IMR-90 (cell line): ENCODE data around the gene BTG2. TPM values are rescaled to one million over a fixed set of nuclear protein-coding genes. Genes with fewer than 3 reads are reported as not detected.

ENCODE experiments used
- ATAC-seq: fragments of 200-7000 bp; cut with Tn5 transposase; 2 replicates; pipeline ENCODE4 v1.9.1; 2020; ENCODE audit warnings: low read depth, mild to moderate bottlenecking, moderate library complexity
- BruUV-seq: library from RNA; stranded (reverse); fragments of 400-500 nt; replicated peaks from 2 replicates; lab custom pipeline; 2021; lab: Mats Ljungman, UMichigan
- CTCF ChIA-PET: fragments of 300-600 bp; formaldehyde crosslinking; extraction: SDS; loops from one replicate; lab custom pipeline; 2021; ENCODE audit warnings: antibody characterized with exemption; lab: Yijun Ruan, JAX
- POLR2A ChIA-PET: fragments of 300-600 bp; sonication (Branson Sonifier 250); formaldehyde crosslinking; loops from one replicate; lab custom pipeline; 2022; ENCODE audit warnings: antibody characterized with exemption; ENCODE audit not compliant: unreplicated experiment; lab: Charles Lee
- DNase-seq: peaks from one replicate; pipeline ENCODE4 v3.0.0; 2013
- H2AFZ ChIP-seq: replicated peaks from 2 replicates; pipeline ENCODE3; 2013; ENCODE audit warnings: low read length, mild to moderate bottlenecking; ENCODE audit not compliant: poor library complexity
- H2AK5ac ChIP-seq: 2 replicates; pipeline ENCODE4 v1.6.1; 2013; ENCODE audit warnings: low read depth, low read length, inconsistent platforms
- H2AK9ac ChIP-seq: replicated peaks from 2 replicates; pipeline ENCODE3; 2013; ENCODE audit warnings: mild to moderate bottlenecking, low read depth, low read length, moderate library complexity; ENCODE audit not compliant: poor library complexity
- H2BK120ac ChIP-seq: 2 replicates; pipeline ENCODE4 v1.6.1; 2013; ENCODE audit warnings: low read depth, low read length, inconsistent platforms
- H2BK15ac ChIP-seq: 3 replicates; pipeline ENCODE4 v1.6.1; 2013; ENCODE audit warnings: low read depth, low read length, inconsistent platforms
- H2BK20ac ChIP-seq: 2 replicates; pipeline ENCODE4 v1.6.1; 2013; ENCODE audit warnings: low read depth, mild to moderate bottlenecking, inconsistent platforms, low read length, moderate library complexity
- H2BK5ac ChIP-seq: 2 replicates; pipeline ENCODE4 v1.6.1; 2013; ENCODE audit warnings: mild to moderate bottlenecking, low read depth, low read length, inconsistent platforms; ENCODE audit not compliant: poor library complexity, severe bottlenecking
- H3K14ac ChIP-seq: replicated peaks from 2 replicates; pipeline ENCODE4 v1.6.1; 2013; ENCODE audit warnings: low read depth, low read length, inconsistent platforms
- H3K18ac ChIP-seq: 2 replicates; pipeline ENCODE4 v1.6.1; 2013; ENCODE audit warnings: low read depth, low read length, control low read depth
- H3K23ac ChIP-seq: 2 replicates; pipeline ENCODE4 v1.6.1; 2013; ENCODE audit warnings: low read depth, low read length, inconsistent platforms
- H3K27ac ChIP-seq: 2 replicates; pipeline ENCODE4 v1.5.1; 2013; ENCODE audit warnings: mild to moderate bottlenecking, control low read depth, low read length; ENCODE audit not compliant: insufficient read depth
- H3K27me3 ChIP-seq: 2 replicates; pipeline ENCODE4 v1.6.1; 2013; ENCODE audit warnings: low read length; ENCODE audit not compliant: control insufficient read depth, insufficient read depth
- H3K36me3 ChIP-seq: 2 replicates; pipeline ENCODE4 v1.6.1; 2013; ENCODE audit warnings: low read length, mixed read lengths; ENCODE audit not compliant: control insufficient read depth, insufficient read depth
- H3K4ac ChIP-seq: 2 replicates; pipeline ENCODE4 v1.6.1; 2013; ENCODE audit warnings: low read depth, low read length, inconsistent platforms
- H3K4me1 ChIP-seq: 2 replicates; pipeline ENCODE4 v1.6.1; 2013; ENCODE audit warnings: low read length, mixed read lengths; ENCODE audit not compliant: control insufficient read depth, insufficient read depth
- H3K4me2 ChIP-seq: 2 replicates; pipeline ENCODE4 v1.6.1; 2013; ENCODE audit warnings: low read depth, mild to moderate bottlenecking, control low read depth, low read length, moderate library complexity
- H3K4me3 ChIP-seq: 2 replicates; pipeline ENCODE4 v1.5.1; 2013; ENCODE audit warnings: low read depth, mild to moderate bottlenecking, control low read depth, low read length, moderate library complexity; ENCODE audit not compliant: insufficient read depth
- H3K56ac ChIP-seq: 2 replicates; pipeline ENCODE4 v1.6.1; 2013; ENCODE audit warnings: low read length, inconsistent platforms; ENCODE audit not compliant: insufficient read depth; ENCODE audit errors: extremely low read depth
- H3K79me1 ChIP-seq, 2 experiments: 2 replicates each; pipeline ENCODE4 v1.6.1; 2013; ENCODE audit warnings: low read length in 2 of 2, inconsistent platforms in 1 of 2, low read depth in 1 of 2
- H3K9ac ChIP-seq: 2 replicates; pipeline ENCODE4 v1.6.1; 2013; ENCODE audit warnings: low read depth, low read length, control low read depth
- H3K9me1 ChIP-seq: 2 replicates; pipeline ENCODE4 v1.6.1; 2013; ENCODE audit warnings: low read length, inconsistent platforms; ENCODE audit not compliant: insufficient read depth
- H3K9me3 ChIP-seq: 2 replicates; pipeline ENCODE4 v1.6.1; 2013; ENCODE audit warnings: low read length; ENCODE audit not compliant: control insufficient read depth, insufficient read depth
- H4K20me1 ChIP-seq: 2 replicates; pipeline ENCODE4 v1.6.1; 2013; ENCODE audit warnings: low read length, inconsistent platforms; ENCODE audit not compliant: insufficient read depth
- H4K5ac ChIP-seq: 2 replicates; pipeline ENCODE4 v1.6.1; 2013; ENCODE audit warnings: mild to moderate bottlenecking, low read depth, low read length, control low read depth
- H4K8ac ChIP-seq, 2 experiments: 2 replicates each; pipeline ENCODE4 v1.6.1; 2013; ENCODE audit warnings: low read depth in 2 of 2, low read length in 2 of 2, control low read depth in 1 of 2, inconsistent platforms in 1 of 2
- H4K91ac ChIP-seq: 2 replicates; pipeline ENCODE4 v1.6.1; 2013; ENCODE audit warnings: low read depth, low read length, inconsistent platforms; ENCODE audit not compliant: insufficient read depth
- CEBPB ChIP-seq: IDR thresholded peaks from 2 replicates; pipeline ENCODE4 v1.6.1; 2012; ENCODE audit warnings: low read depth, low read length, improper control_type of control experiment
- CHD1 ChIP-seq: IDR thresholded peaks from 2 replicates; pipeline ENCODE4 v1.6.1; 2012; ENCODE audit warnings: low read depth, low read length, improper control_type of control experiment
- CTCF ChIP-seq: conservative IDR thresholded peaks from 2 replicates; pipeline ENCODE4 v1.5.1; 2012; ENCODE audit warnings: mild to moderate bottlenecking, low read depth, low read length, improper control_type of control experiment
- ELK1 ChIP-seq: fragments of 150-350 bp; IDR thresholded peaks from 2 replicates; pipeline ENCODE4 v1.6.1; 2016; ENCODE audit warnings: low read depth, mild to moderate bottlenecking, low read length, moderate library complexity, borderline replicate concordance
- FOS ChIP-seq: fragments of 150-350 bp; IDR thresholded peaks from 2 replicates; pipeline ENCODE4 v1.6.1; 2016; ENCODE audit warnings: low read depth, low read length
- MAFK ChIP-seq: IDR thresholded peaks from 2 replicates; pipeline ENCODE4 v1.6.1; 2012; ENCODE audit warnings: low read depth, low read length, improper control_type of control experiment
- MAZ ChIP-seq: IDR thresholded peaks from 2 replicates; pipeline ENCODE4 v1.6.1; 2012; ENCODE audit warnings: low read depth, mild to moderate bottlenecking, low read length, improper control_type of control experiment, moderate library complexity, borderline replicate concordance
- NFE2L2 ChIP-seq: fragments of 150-350 bp; IDR thresholded peaks from 2 replicates; pipeline ENCODE4 v1.6.1; 2016; ENCODE audit warnings: low read depth, mild to moderate bottlenecking, low read length
- RAD21 ChIP-seq: IDR thresholded peaks from 2 replicates; pipeline ENCODE4 v1.6.1; 2012; ENCODE audit warnings: low read length, improper control_type of control experiment
- RCOR1 ChIP-seq: IDR thresholded peaks from 2 replicates; pipeline ENCODE4 v1.6.1; 2012; ENCODE audit warnings: mild to moderate bottlenecking, low read length, improper control_type of control experiment; ENCODE audit not compliant: insufficient replicate concordance
- USF2 ChIP-seq: fragments of 150-350 bp; IDR thresholded peaks from 2 replicates; pipeline ENCODE4 v1.6.1; 2017; ENCODE audit warnings: mild to moderate bottlenecking, antibody characterized with exemption, low read length, low read depth
- WGBS, 2 experiments: methylation state at CpG; one replicate each; pipeline versions ENCODE4 v1.1.5 to v1.1.7; 2013; ENCODE audit warnings: missing lambda C conversion rate in 2 of 2; ENCODE audit not compliant: insufficient read length in 1 of 2; ENCODE audit errors: extremely low coverage in 2 of 2; 5-methylcytosine and 5-hydroxymethylcytosine counted together
- dilution Hi-C: fragments of 300-500 bp; cut with HindIII; formaldehyde crosslinking; loops from one replicate; pipeline ENCODE4 v1.14.3; 2018; ENCODE audit warnings: low sequenced_read_pairs; ENCODE audit not compliant: unreplicated experiment
- in situ Hi-C: fragments of 300-500 bp; cut with MboI; formaldehyde crosslinking; loops from 3 replicates; pipeline ENCODE4 v1.14.3; 2019; ENCODE audit warnings: low sequenced_read_pairs, inconsistent platforms, mixed read lengths
- intact Hi-C: fragments of 100-400 bp; cut with micrococcal nuclease; formaldehyde crosslinking; loops from 2 replicates; pipeline ENCODE4 v1.10.0; 2022
- polyA plus RNA-seq, 3 experiments: library from polyadenylated mRNA; depleted of rRNA; stranded (reverse); fragments of >200 nt; gene quantifications; 2 replicates each; pipeline ENCODE4 v1.2.3, GENCODE V29; 2012; ENCODE audit warnings: low replicate concordance in 1 of 3
- total RNA-seq: library from RNA; depleted of rRNA; stranded (reverse); fragments of >200 nt; gene quantifications from 2 replicates; pipeline ENCODE4 v1.2.3, GENCODE V29; 2012

Gene BTG2
- total and polyA plus RNA-seq, 2 of the 4 experiments (the other 2 are of a cell fraction) = 8.4 to 18.8 TPM

GRCh38 chr1:203316626-203317093 is 11.3 kb downstream of the BTG2 start:
- peaks cover 3% of the 10 kb centered on the region; the same call in 1 of the 2 replicates for H3K9me1 ChIP-seq
- no peak overlapping the region for H2BK120ac ChIP-seq
- CTCF ChIA-PET = interaction anchor here (0.8 to 1.3 kb wide), 3 partner anchors 9 to 49 kb away, joined by 3 read pairs; no protein-coding TSS in a partner anchor
- dilution Hi-C loops = no loop called here
- H3K36me3 ChIP-seq = no peaks in the 10 kb centered on the region
- H3K79me1 ChIP-seq = no peaks in the 10 kb centered on the region
- no peak overlapping the region for H2BK20ac ChIP-seq
- peaks cover 10% of the 10 kb centered on the region; the same call in 1 of the 2 replicates for H3K4me1 ChIP-seq
- no peak overlapping the region for H2BK15ac ChIP-seq
- ATAC-seq = peak; percentile 69
- no peak overlapping the region for H4K5ac ChIP-seq
- TF ChIP-seq CHD1 (no peak), MAFK (no peak), CTCF (no peak), MAZ (no peak), ELK1 (no peak), NFE2L2 (no peak), FOS (no peak), CEBPB (no peak), RAD21 (no peak), RCOR1 (no peak), USF2 (no peak)
- peaks cover 18% of the 10 kb centered on the region for H3K27me3 ChIP-seq
- H3K23ac ChIP-seq = no peak overlapping the region
- WGBS, 2 experiments = 21% methylated on average over 2 of the region's 4 CpGs; no CpG with 5 or more reads in 1 of the 2 experiments
- no peak overlapping the region for H2AK9ac ChIP-seq
- H3K4me3 ChIP-seq = no peak overlapping the region
- H2AFZ ChIP-seq = no peak overlapping the region
- no peak overlapping the region for H3K18ac ChIP-seq
- no peaks in the 10 kb centered on the region for H4K20me1 ChIP-seq
- peak; percentile 31 for DNase-seq
- no peak overlapping the region for H3K56ac ChIP-seq
- H3K27ac ChIP-seq = no peak overlapping the region
- no peak overlapping the region for H2AK5ac ChIP-seq
- H2BK5ac ChIP-seq = no peak overlapping the region
- H3K9ac ChIP-seq = no peak overlapping the region
- H3K4ac ChIP-seq = no peak overlapping the region
- intact Hi-C loops = no loop called here
- H3K9me3 ChIP-seq = no peaks in the 10 kb centered on the region
- POLR2A ChIA-PET = interaction anchor here (1.5 kb wide), 1 partner anchor 10 kb away, joined by 6 read pairs; no protein-coding TSS in a partner anchor
- no peak overlapping the region; the same call in 1 of the 2 replicates for H3K4me2 ChIP-seq
- in situ Hi-C loops = no loop called here
- no TSS peak for BruUV-seq
- no peak overlapping the region for H4K91ac ChIP-seq
- H3K14ac ChIP-seq = no peak overlapping the region
- H4K8ac ChIP-seq = no peak overlapping the region
